ENCODE measurements around the gene LHX2. TPM values are rescaled to one million over a fixed set of nuclear protein-coding genes. Genes with fewer than 3 reads are reported as not detected.

The LHX2 gene
- polyA plus RNA-seq, 1 of the 3 experiments (the other 2 are of a cell fraction) = not detected

DNA sequence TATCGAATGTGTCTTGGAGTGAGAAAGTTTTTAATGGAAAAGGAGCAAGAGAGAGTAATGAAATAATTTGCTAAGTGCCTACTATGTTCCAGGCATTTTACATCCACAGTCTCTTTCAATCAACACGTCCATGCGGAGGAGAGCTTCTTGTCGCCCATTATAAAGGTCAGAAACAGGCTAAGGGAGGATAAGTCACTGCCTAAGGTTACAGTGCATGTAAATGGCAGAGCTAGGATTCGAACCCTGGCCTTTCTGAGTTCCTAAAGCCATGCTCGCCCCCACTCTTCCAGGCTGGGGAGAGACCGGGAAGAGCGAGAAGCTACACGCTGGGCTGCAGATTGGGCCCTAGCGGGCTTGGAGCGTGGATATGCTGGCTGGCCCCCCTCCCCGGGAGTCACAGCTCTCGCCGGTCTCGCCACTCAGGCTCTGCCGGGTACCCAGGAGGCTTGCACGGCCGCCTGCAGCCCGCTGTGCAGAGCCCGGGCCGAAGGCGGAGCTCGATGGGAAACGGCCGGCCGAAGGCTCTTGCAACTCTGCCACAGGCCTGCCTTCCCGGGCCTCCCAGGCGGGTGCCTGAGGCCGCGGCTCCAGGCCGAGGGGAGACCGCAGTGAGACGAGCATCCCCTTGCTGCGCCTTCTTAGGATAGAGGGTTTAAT is 775 bp upstream of the LHX2 start:
- H3K9me3 ChIP-seq = no peaks in the 10 kb centered on the region
- POLR2A ChIA-PET = interaction anchor here (0.7 kb wide), 1 partner anchor 445 kb away, joined by 3 read pairs; no protein-coding TSS in a partner anchor

DNA sequence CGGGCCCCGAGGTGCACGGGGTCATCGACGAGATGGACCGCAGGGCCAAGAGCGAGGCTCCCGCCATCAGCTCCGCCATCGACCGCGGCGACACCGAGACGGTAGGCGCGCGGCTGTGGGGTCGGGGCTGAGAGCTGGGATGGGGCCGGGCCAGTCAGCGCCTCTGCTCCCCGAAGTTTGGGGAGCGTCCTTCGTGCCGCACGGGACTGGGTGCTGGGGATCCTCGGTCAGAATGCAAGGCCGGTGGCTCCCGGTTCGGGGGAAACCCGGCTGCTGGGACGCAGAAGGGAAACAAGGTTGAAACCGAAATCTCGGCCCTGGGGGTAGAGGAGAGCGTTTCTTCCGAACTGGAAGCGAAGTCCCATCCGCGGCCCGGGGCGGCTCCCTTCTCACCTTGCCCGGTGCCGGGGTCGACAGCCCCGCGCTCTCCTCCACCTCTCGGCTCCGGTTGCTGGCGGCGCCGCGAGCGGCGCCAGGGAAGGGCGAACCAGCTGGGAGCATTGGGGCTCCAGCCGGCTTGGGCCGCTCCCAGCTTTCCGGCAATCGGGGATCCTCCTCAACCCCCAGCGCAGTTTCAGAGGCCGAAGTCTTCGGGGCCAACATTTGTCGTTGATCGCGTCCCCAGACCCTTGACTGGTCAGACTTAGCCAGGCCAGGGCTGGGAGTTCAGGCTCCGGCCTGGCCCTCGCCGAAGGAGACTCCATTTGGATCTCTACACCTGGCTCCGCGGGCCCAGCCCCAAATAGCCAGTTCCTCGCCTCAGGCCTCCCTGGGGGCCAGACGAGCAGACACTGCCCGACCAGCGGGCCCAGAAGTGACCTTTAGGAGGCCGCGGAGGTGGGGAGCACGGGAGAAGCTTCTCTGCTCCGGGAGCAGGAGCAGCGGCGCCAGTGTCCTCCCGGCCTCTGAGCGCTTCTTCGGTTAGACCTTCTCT is 1.1 kb downstream of the LHX2 start:
- no peaks in the 10 kb centered on the region for H3K9me2 ChIP-seq
- no peak overlapping the region for H3K27ac ChIP-seq (ENCODE audit: low read depth in 2 of 2, low read length in 1 of 2)
- H2AFZ ChIP-seq (ENCODE audit: low read depth) = no peak overlapping the region
- H3K4me3 ChIP-seq (ENCODE audit: low read depth in 2 of 2, low read length in 1 of 2) = no peak overlapping the region
- H3K4me1 ChIP-seq (ENCODE audit: control insufficient read depth in 1 of 2, insufficient read depth in 2 of 2, low read depth in 1 of 2, low read length in 1 of 2) = peaks cover 0 to 9% of the 10 kb centered on the region in 2 experiments; a peak in 1 of 4 replicates
- peaks cover 3% of the 10 kb centered on the region for H3F3A ChIP-seq (replicated peaks; ENCODE audit: insufficient read depth)
- DNase-seq = no peak
- 13% methylated on average over 22 of the region's 83 CpGs for WGBS (ENCODE audit: low lambda C conversion rate)
- ChIA-PET CTCF (interaction anchor here (1.0 to 3.2 kb wide), 5 partner anchors 10 to 611 kb away, joined by 3 to 19 read pairs (median 4); no protein-coding TSS in a partner anchor), POLR2A (no interaction called here)
- H4K20me1 ChIP-seq (ENCODE audit: insufficient read depth) = peaks cover 22% of the 10 kb centered on the region; the same call in 1 of the 2 replicates
- peak overlapping the region; percentile 55 for H3K4me2 ChIP-seq
- TF ChIP-seq, protein P1, sequence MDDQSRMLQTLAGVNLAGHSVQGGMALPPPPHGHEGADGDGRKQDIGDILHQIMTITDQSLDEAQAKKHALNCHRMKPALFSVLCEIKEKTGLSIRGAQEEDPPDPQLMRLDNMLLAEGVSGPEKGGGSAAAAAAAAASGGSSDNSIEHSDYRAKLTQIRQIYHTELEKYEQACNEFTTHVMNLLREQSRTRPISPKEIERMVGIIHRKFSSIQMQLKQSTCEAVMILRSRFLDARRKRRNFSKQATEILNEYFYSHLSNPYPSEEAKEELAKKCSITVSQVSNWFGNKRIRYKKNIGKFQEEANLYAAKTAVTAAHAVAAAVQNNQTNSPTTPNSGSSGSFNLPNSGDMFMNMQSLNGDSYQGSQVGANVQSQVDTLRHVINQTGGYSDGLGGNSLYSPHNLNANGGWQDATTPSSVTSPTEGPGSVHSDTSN (IDR thresholded peaks at IDR 0.05) = no peak
- peak; percentile 78; the same call in 1 of the 2 replicates for TF ChIP-seq EZH2phosphoT487 (IDR thresholded peaks at IDR 0.05; ENCODE audit: borderline replicate concordance, low read depth)
- H3K79me2 ChIP-seq (ENCODE audit: insufficient read depth) = no peaks in the 10 kb centered on the region
- peaks cover 95% of the 10 kb centered on the region for H3K27me3 ChIP-seq (ENCODE audit: insufficient read depth)
- no peaks in the 10 kb centered on the region for H3K9me3 ChIP-seq
- H3K36me3 ChIP-seq (replicated peaks in 1 of 2; ENCODE audit: control insufficient read depth in 1 of 2, insufficient read depth in 2 of 2, low read length in 1 of 2) = no peaks in the 10 kb centered on the region
- no peak overlapping the region for H3K9ac ChIP-seq

More for the DNA sequence above, 775 bp upstream of the LHX2 start:
- Histone ChIP-seq H3K27ac (ENCODE audit: low read depth in 2 of 2, low read length in 1 of 2) (no peak overlapping the region), H3F3A (replicated peaks; ENCODE audit: insufficient read depth) (peaks cover 3% of the 10 kb centered on the region), H3K4me1 (ENCODE audit: control insufficient read depth in 1 of 2, insufficient read depth in 2 of 2, low read depth in 1 of 2, low read length in 1 of 2) (peaks cover 0 to 9% of the 10 kb centered on the region in 2 experiments; a peak in 1 of 4 replicates), H2AFZ (ENCODE audit: low read depth) (no peak overlapping the region), H3K4me2 (peak overlapping the region; percentile 63), H3K27me3 (ENCODE audit: insufficient read depth) (peaks cover 94% of the 10 kb centered on the region), H4K20me1 (ENCODE audit: insufficient read depth) (peaks cover 15% of the 10 kb centered on the region; the same call in 1 of the 2 replicates), H3K4me3 (ENCODE audit: low read depth in 2 of 2, low read length in 1 of 2) (peak overlapping the region in 1 of 2 experiments; percentile 12; a peak in 1 of 4 replicates), H3K9ac (no peak overlapping the region), H3K36me3 (replicated peaks in 1 of 2; ENCODE audit: control insufficient read depth in 1 of 2, insufficient read depth in 2 of 2, low read length in 1 of 2) (no peaks in the 10 kb centered on the region), H3K79me2 (ENCODE audit: insufficient read depth) (no peaks in the 10 kb centered on the region), H3K9me2 (no peaks in the 10 kb centered on the region)
- TF ChIP-seq MEF2A (IDR thresholded peaks at IDR 0.05; ENCODE audit: borderline replicate concordance, low read depth) (no peak), EZH2phosphoT487 (IDR thresholded peaks at IDR 0.05; ENCODE audit: borderline replicate concordance, low read depth) (peak; percentile 76; the same call in 1 of the 2 replicates)
- DNase-seq = peak; percentile 76
- 3% methylated on average over 12 of the region's 34 CpGs for WGBS (ENCODE audit: low lambda C conversion rate)
- CTCF ChIA-PET = interaction anchor here (0.9 to 3.2 kb wide), 4 partner anchors 9 to 609 kb away, joined by 3 to 19 read pairs (median 4); no protein-coding TSS in a partner anchor
